Spleen (tissue), 11 donors: ENCODE results near the gene APOBEC3F. TPM values are rescaled to one million over a fixed set of nuclear protein-coding genes. Genes with fewer than 3 reads are reported as not detected.

ENCODE experiments used
- DNase-seq: peaks from one replicate; pipeline ENCODE4 v3.0.0-alpha.2; 2020
- H3K27ac ChIP-seq, 8 donors: fragments of 200-600 bp; sonication (generic) in 7 of 8; 1 replicate in 4 of 8; 2 replicates in 4 of 8; pipeline versions ENCODE4 v1.5.0 to v1.8.0; 2016 to 2021; ENCODE audit warnings: inconsistent platforms in 4 of 8, mild to moderate bottlenecking in 4 of 8, moderate library complexity in 1 of 8
- H3K27me3 ChIP-seq, 7 donors: fragments of 200-600 bp; sonication (generic) in 6 of 7; replicated peaks in 1 of 7; 1 replicate in 4 of 7; 2 replicates in 3 of 7; pipeline versions ENCODE4 v1.5.0 to v1.8.0; 2016 to 2021; ENCODE audit warnings: inconsistent platforms in 3 of 7, mild to moderate bottlenecking in 1 of 7
- H3K36me3 ChIP-seq, 6 donors: fragments of 200-600 bp; sonication (generic) in 5 of 6; 1 replicate in 4 of 6; 2 replicates in 2 of 6; pipeline versions ENCODE4 v1.5.0 to v1.8.0; 2016 to 2021; ENCODE audit warnings: inconsistent platforms in 2 of 6
- H3K4me1 ChIP-seq, 6 donors: fragments of 200-600 bp; sonication (generic) in 5 of 6; 1 replicate in 3 of 6; 2 replicates in 3 of 6; pipeline versions ENCODE4 v1.5.0 to v1.8.0; 2016 to 2021; ENCODE audit warnings: inconsistent platforms in 3 of 6
- H3K4me3 ChIP-seq, 8 donors: fragments of 200-600 bp; sonication (generic) in 7 of 8; 1 replicate in 4 of 8; 2 replicates in 4 of 8; pipeline versions ENCODE4 v1.5.0 to v1.8.0; 2016 to 2021; ENCODE audit warnings: inconsistent platforms in 4 of 8, mild to moderate bottlenecking in 4 of 8, moderate library complexity in 2 of 8
- H3K9me3 ChIP-seq, 8 donors: fragments of 200-600 bp; sonication (generic) in 7 of 8; 1 replicate in 4 of 8; 2 replicates in 4 of 8; pipeline versions ENCODE4 v1.5.0 to v1.8.0; 2016 to 2021; ENCODE audit warnings: inconsistent platforms in 4 of 8
- POLR2A ChIP-seq, 3 donors: fragments of 450-650 bp; IDR thresholded peaks; one replicate each; pipeline ENCODE4 v1.5.1; 2017; ENCODE audit warnings: antibody characterized with exemption in 3 of 3, mild to moderate bottlenecking in 1 of 3
- POLR2AphosphoS5 ChIP-seq, 3 donors: sonication (generic); formaldehyde crosslinking; IDR thresholded peaks; one replicate each; pipeline ENCODE4 v1.5.1; 2017; ENCODE audit warnings: antibody characterized with exemption in 3 of 3
- WGBS, 5 donors: extraction: QIAGEN DNeasy Blood & Tissue Kit in 3 of 5; methylation state at CpG; one replicate each; pipeline versions ENCODE4 v1.1.5 to v1.1.7; 2013 to 2018; 5-methylcytosine and 5-hydroxymethylcytosine counted together
- intact Hi-C: fragments of 100-400 bp; cut with DNase I; formaldehyde crosslinking; loops from one replicate; pipeline ENCODE4 v1.15.0; 2023; ENCODE audit warnings: low total_unique reads
- polyA plus RNA-seq, 3 donors: library from polyadenylated mRNA; stranded (reverse); fragments of 200-250 nt; gene quantifications; one replicate each; pipeline ENCODE4 v1.2.1, GENCODE V29; 2013
- total RNA-seq, 7 donors: library from RNA; depleted of rRNA in 3 of 7; stranded (reverse); fragments of >200 nt in 3 of 7; fragmentation: NEBNext Ultra II Directional in 4 of 7; extraction: Animal tissue kit (Norgen Biotek cat#: 25700) in 4 of 7; gene quantifications; one replicate each; pipeline versions ENCODE4 v1.1.0 to v1.2.1, GENCODE V29; 2016 to 2021
- TF ChIP-seq, protein P1 (sequence below), 11 experiments: fragments of 200-600 bp in 7 of 11; fragments of 450-650 bp in 4 of 11; sonication (generic) in 4 of 11; IDR thresholded peaks in 8 of 11; conservative IDR thresholded peaks in 3 of 11; 1 replicate in 7 of 11; 2 replicates in 4 of 11; pipeline versions ENCODE4 v1.4.0 to v1.8.0; 2016 to 2021; ENCODE audit warnings: antibody characterized with exemption in 11 of 11, inconsistent platforms in 4 of 11, mild to moderate bottlenecking in 1 of 11
- donor health status: healthy with polysubstance abuse.
- donor health status: DM: no; HTN: no; CAD: no; lungs with moderate emphysema.
- donor health status: DM: no; HTN: no; CAD: no.
- donor health status: Bipolar disorder and iron deficiency.
- donor health status: healthy.
- donor health status: DM: no; HTN: no; CAD: no.
- donor health status: DM: yes; HTN: yes; CAD: no.

Gene APOBEC3F
- total and polyA plus RNA-seq, 10 donors: 5.4 to 31.5 (median 15.7) TPM

DNA sequence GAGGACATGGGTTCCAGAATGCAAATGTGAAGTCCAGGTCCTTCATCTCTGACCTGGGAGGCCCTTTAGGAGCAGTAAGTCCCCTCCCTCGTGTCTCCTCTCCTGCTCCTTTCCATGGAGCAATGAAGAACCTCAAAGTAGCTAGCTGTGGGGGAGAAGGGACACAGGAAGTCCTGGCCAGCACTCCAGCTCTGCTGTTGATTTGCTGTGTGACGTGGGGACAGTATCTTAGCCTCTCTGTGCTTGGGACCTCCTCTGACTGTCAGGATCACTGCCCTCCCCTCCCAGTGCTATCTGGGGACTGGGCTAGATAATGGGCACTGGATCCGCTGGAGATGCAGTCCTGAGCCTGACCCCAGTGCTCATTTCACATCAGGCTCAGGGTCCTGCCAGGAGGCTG is 55.3 kb downstream of the APOBEC3F start:
- Histone ChIP-seq H3K27ac (peak overlapping the region in 5 of 8 donors; percentile 73 to 90 (median 87)), H3K4me3 (no peak overlapping the region), H3K9me3 (no peaks in the 10 kb centered on the region), H3K36me3 (no peaks in the 10 kb centered on the region), H3K27me3 (no peaks in the 10 kb centered on the region), H3K4me1 (peaks cover 43 to 100% (median 87%) of the 10 kb centered on the region in 6 donors)
- WGBS, 5 donors: 77 to 93% (median 90%) methylated on average over 3 of the region's 3 CpGs
- intact Hi-C loops: no loop called here
- TF ChIP-seq, protein P1, sequence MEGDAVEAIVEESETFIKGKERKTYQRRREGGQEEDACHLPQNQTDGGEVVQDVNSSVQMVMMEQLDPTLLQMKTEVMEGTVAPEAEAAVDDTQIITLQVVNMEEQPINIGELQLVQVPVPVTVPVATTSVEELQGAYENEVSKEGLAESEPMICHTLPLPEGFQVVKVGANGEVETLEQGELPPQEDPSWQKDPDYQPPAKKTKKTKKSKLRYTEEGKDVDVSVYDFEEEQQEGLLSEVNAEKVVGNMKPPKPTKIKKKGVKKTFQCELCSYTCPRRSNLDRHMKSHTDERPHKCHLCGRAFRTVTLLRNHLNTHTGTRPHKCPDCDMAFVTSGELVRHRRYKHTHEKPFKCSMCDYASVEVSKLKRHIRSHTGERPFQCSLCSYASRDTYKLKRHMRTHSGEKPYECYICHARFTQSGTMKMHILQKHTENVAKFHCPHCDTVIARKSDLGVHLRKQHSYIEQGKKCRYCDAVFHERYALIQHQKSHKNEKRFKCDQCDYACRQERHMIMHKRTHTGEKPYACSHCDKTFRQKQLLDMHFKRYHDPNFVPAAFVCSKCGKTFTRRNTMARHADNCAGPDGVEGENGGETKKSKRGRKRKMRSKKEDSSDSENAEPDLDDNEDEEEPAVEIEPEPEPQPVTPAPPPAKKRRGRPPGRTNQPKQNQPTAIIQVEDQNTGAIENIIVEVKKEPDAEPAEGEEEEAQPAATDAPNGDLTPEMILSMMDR (IDR thresholded peaks at IDR 0.05 in 8 of 11, conservative IDR thresholded peaks at IDR 0.05 in 3 of 11): no peak
- TF ChIP-seq POLR2AphosphoS5 (IDR thresholded peaks at IDR 0.05) (no peak), POLR2A (IDR thresholded peaks at IDR 0.05) (no peak)
- no peak for DNase-seq

DNA sequence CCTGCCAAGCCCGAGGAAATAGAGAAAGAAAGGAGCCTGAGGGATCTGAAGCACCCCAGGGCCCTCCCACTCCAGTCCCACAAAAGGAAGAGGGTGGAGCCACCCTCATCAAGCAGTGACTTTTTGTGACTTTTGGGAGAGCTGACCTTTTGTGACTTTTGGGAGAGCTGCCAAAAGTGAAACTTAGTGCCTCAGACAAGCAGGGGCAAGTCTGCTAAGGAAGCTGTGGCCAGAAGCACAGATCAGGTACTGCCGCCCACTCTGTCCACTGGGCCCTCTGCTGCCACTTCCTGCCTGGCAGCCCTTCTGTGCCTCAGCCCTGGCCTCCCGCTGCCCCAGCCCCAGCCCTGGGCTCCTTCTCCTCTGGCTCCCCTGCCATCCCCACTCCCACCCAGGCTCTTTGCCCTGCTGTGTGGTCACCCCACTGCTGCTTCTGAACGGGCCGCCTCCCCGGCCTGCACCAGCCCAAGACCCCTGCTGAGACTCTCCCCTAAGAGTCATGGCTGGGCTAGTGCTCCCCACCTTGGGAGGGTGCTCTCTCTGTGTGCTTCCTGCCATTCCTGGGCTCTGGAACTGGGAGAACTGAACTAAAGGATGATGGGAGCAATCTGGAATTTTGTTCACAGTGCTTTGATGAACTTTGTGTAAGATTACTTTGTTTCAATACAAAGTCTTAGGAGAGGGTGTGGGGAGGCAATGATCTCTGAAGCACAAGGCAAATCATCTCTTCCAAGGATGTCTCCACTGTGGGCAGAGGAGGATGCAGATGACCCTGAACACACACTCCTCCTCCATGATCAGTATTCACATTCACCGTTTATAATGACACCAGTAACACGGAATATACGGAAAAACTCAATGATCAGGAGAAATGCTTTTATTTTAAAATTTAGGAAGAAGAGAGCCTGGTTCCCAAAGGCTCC is 56.7 kb downstream of the APOBEC3F start, which contains the start of gene APOBEC3H:
Gene APOBEC3H, plus strand, starts transcription at position 147 of the 923 bp plus-strand sequence. CDS start 3,035 bp downstream, outside the sequence.
- no peaks in the 10 kb centered on the region for H3K9me3 ChIP-seq
- no peak for TF ChIP-seq POLR2A (IDR thresholded peaks at IDR 0.05)
- TF ChIP-seq POLR2AphosphoS5 (IDR thresholded peaks at IDR 0.05): peak; percentile 43 to 58 (median 51)
- H3K4me3 ChIP-seq: peak within 1 kb of the TSS in 1 of 8 donors; percentile 36
- H3K27me3 ChIP-seq: no peaks in the 10 kb centered on the region
- H3K4me1 ChIP-seq: peaks cover 40 to 93% (median 74%) of the 10 kb centered on the region in 6 donors
- intact Hi-C loops: no loop called here
- 45 to 60% (median 52%) methylated on average over 9 of the region's 9 CpGs for WGBS, 5 donors
- peak within 1 kb of the TSS; percentile 0 to 90 (median 75) for H3K27ac ChIP-seq
- no peaks in the 10 kb centered on the region for H3K36me3 ChIP-seq
- DNase-seq: no peak

DNA sequence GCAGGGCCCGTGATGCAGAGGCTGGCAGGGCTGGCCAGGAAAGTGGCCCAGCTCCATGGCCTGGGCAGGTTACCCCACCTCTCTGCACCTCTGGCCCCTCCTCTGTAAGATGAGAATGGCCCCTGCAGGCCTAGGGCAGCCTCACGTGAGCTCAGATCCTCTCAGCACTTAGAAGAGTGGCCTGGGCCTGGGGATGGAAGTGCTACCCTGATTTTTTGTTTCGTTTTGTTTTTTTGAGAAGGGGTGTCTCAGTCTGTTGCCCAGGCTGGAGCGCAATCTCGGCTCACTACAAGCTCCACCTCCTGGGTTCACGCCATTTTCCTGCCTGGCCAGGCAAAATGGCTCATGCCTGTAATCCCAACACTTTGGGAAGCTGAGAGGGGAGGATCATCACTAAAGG is 57.4 kb downstream of the APOBEC3F start:
- intact Hi-C loops: no loop called here
- DNase-seq: no peak

DNA sequence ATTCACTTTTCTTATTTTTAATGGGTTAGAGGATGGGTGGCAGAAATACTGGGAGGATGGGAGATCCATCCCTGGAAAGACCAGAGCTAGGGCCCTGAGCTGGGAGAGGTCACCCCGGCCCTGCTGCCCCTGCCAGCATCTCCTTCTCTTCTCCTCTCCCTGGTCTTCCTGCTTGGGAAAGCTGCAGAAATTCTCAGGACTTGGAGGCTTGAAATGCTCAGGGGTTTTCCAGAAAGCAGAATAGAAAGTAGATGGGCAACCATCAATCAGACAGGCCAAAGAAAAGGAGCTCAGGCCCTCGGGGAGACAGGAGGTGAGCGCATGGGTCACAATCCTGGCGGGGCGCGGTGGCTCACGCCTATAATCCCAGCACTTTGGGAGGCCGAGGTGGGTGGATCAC is 57.9 kb downstream of the APOBEC3F start:
- 76 to 80% (median 77%) methylated on average over 8 of the region's 8 CpGs for WGBS, 5 donors
- DNase-seq: no peak
- H3K4me3 ChIP-seq: no peak overlapping the region
- TF ChIP-seq POLR2A (IDR thresholded peaks at IDR 0.05) (no peak), POLR2AphosphoS5 (IDR thresholded peaks at IDR 0.05) (no peak)
- TF ChIP-seq, protein P1 (IDR thresholded peaks at IDR 0.05 in 8 of 11, conservative IDR thresholded peaks at IDR 0.05 in 3 of 11): no peak
- peaks cover 37 to 80% (median 65%) of the 10 kb centered on the region in 6 donors for H3K4me1 ChIP-seq
- H3K9me3 ChIP-seq: no peaks in the 10 kb centered on the region
- H3K36me3 ChIP-seq: no peaks in the 10 kb centered on the region
- H3K27ac ChIP-seq: peak overlapping the region; percentile 10 to 90 (median 75)
- intact Hi-C loops: no loop called here
- H3K27me3 ChIP-seq: no peaks in the 10 kb centered on the region

More for the DNA sequence above, 57.4 kb downstream of the APOBEC3F start:
- Histone ChIP-seq H3K27ac (peak overlapping the region; percentile 10 to 90 (median 75)), H3K4me3 (no peak overlapping the region), H3K36me3 (no peaks in the 10 kb centered on the region), H3K4me1 (peaks cover 37 to 86% (median 67%) of the 10 kb centered on the region in 6 donors), H3K9me3 (no peaks in the 10 kb centered on the region), H3K27me3 (no peaks in the 10 kb centered on the region)
- WGBS, 5 donors: 60 to 78% (median 75%) methylated on average over 5 to 6 of the region's 6 CpGs
- TF ChIP-seq, protein P1 (IDR thresholded peaks at IDR 0.05 in 8 of 11, conservative IDR thresholded peaks at IDR 0.05 in 3 of 11): no peak
- TF ChIP-seq POLR2A (IDR thresholded peaks at IDR 0.05): no peak
- TF ChIP-seq POLR2AphosphoS5 (IDR thresholded peaks at IDR 0.05): no peak
